Fibroblast of lung (primary cell): ENCODE data around the gene ANXA3.

Experiments used
- EZH2 ChIP-seq: IDR thresholded peaks from 2 replicates; pipeline ENCODE4 v1.5.1; 2012; ENCODE audit warnings: low read length, control low read depth, mild to moderate bottlenecking; ENCODE audit errors: missing control alignments
- TF ChIP-seq, protein P1 (sequence below), 2 donors: IDR thresholded peaks in 1 of 2; conservative IDR thresholded peaks in 1 of 2; 1 replicate in 1 of 2; 2 replicates in 1 of 2; pipeline ENCODE4 v1.5.1; 2011 to 2012; ENCODE audit warnings: low read length in 2 of 2, control low read depth in 1 of 2, inconsistent platforms in 1 of 2, low read depth in 1 of 2, mild to moderate bottlenecking in 1 of 2

DNA sequence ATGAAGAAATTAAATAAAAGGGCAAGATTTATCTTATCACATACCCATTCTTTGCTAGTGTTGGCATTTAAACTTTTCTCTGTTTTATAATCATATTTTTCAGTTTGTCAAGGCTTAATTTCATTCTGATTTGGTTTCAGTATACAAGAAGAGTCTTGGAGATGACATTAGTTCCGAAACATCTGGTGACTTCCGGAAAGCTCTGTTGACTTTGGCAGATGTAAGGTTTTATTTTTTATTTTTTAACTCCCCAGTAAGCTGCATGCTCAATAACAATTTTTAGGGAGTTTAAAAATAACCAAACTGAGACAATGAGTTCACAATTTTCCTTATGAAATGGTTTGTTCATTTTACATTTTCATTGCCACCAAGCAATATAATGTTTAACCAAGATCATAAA is 39.8 kb downstream of the ANXA3 start:
- no peak for TF ChIP-seq EZH2
- TF ChIP-seq, protein P1, sequence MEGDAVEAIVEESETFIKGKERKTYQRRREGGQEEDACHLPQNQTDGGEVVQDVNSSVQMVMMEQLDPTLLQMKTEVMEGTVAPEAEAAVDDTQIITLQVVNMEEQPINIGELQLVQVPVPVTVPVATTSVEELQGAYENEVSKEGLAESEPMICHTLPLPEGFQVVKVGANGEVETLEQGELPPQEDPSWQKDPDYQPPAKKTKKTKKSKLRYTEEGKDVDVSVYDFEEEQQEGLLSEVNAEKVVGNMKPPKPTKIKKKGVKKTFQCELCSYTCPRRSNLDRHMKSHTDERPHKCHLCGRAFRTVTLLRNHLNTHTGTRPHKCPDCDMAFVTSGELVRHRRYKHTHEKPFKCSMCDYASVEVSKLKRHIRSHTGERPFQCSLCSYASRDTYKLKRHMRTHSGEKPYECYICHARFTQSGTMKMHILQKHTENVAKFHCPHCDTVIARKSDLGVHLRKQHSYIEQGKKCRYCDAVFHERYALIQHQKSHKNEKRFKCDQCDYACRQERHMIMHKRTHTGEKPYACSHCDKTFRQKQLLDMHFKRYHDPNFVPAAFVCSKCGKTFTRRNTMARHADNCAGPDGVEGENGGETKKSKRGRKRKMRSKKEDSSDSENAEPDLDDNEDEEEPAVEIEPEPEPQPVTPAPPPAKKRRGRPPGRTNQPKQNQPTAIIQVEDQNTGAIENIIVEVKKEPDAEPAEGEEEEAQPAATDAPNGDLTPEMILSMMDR (conservative IDR thresholded peaks at IDR 0.05 in 1 of 2, IDR thresholded peaks at IDR 0.05 in 1 of 2; ENCODE audit: low read depth in 1 of 2, low read length in 2 of 2), result no peak
